GM06990 (cell line): ENCODE measurements around the gene CD81.

Source experiments
- DNase-seq: peaks from one replicate; pipeline ENCODE4 v3.0.0-alpha.2; 2011; ENCODE audit not compliant: insufficient read length; ENCODE audit errors: extremely low read depth
- H3K27me3 ChIP-seq: replicated peaks from 2 replicates; pipeline ENCODE4 v1.6.0; 2011; ENCODE audit warnings: low read length; ENCODE audit not compliant: control insufficient read depth, insufficient read depth
- H3K36me3 ChIP-seq: 2 replicates; pipeline ENCODE4 v1.5.1; 2011; ENCODE audit warnings: low read length; ENCODE audit not compliant: control insufficient read depth, insufficient read depth
- H3K4me3 ChIP-seq: replicated peaks from 2 replicates; pipeline ENCODE4 v1.5.1; 2011; ENCODE audit warnings: low read depth, mild to moderate bottlenecking, control low read depth, low read length
- TF ChIP-seq, protein P1 (sequence below): IDR thresholded peaks from 2 replicates; pipeline ENCODE4 v1.5.1; 2011; ENCODE audit warnings: low read length, control low read depth, mild to moderate bottlenecking, inconsistent platforms; ENCODE audit not compliant: insufficient read depth, poor library complexity, severe bottlenecking

Gene CD81

DNA sequence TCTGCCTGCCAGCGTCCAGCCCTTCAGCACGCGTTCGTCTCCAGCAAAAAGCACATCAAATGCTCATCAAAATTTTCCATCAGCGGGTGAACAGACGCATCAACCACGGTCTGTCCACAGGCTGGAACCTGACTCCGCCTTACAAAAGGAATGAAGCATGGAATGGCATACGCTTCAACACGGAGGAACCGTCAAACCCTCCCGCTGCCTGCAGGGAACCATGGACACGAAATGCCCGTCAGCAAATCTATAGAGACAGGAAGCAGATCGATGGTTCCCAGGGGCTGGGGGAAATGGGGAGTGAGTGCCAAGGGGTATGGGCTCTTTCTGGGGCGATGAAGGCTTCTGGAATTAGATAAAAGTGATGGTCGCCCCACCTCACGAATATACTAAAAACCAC is 39.7 kb downstream of the CD81 start:
- H3K4me3 ChIP-seq: no peak overlapping the region
- DNase-seq: no peak
- no peaks in the 10 kb centered on the region; the same call in 1 of the 2 replicates for H3K27me3 ChIP-seq
- H3K36me3 ChIP-seq: no peaks in the 10 kb centered on the region
- TF ChIP-seq, protein P1, sequence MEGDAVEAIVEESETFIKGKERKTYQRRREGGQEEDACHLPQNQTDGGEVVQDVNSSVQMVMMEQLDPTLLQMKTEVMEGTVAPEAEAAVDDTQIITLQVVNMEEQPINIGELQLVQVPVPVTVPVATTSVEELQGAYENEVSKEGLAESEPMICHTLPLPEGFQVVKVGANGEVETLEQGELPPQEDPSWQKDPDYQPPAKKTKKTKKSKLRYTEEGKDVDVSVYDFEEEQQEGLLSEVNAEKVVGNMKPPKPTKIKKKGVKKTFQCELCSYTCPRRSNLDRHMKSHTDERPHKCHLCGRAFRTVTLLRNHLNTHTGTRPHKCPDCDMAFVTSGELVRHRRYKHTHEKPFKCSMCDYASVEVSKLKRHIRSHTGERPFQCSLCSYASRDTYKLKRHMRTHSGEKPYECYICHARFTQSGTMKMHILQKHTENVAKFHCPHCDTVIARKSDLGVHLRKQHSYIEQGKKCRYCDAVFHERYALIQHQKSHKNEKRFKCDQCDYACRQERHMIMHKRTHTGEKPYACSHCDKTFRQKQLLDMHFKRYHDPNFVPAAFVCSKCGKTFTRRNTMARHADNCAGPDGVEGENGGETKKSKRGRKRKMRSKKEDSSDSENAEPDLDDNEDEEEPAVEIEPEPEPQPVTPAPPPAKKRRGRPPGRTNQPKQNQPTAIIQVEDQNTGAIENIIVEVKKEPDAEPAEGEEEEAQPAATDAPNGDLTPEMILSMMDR: no peak

DNA sequence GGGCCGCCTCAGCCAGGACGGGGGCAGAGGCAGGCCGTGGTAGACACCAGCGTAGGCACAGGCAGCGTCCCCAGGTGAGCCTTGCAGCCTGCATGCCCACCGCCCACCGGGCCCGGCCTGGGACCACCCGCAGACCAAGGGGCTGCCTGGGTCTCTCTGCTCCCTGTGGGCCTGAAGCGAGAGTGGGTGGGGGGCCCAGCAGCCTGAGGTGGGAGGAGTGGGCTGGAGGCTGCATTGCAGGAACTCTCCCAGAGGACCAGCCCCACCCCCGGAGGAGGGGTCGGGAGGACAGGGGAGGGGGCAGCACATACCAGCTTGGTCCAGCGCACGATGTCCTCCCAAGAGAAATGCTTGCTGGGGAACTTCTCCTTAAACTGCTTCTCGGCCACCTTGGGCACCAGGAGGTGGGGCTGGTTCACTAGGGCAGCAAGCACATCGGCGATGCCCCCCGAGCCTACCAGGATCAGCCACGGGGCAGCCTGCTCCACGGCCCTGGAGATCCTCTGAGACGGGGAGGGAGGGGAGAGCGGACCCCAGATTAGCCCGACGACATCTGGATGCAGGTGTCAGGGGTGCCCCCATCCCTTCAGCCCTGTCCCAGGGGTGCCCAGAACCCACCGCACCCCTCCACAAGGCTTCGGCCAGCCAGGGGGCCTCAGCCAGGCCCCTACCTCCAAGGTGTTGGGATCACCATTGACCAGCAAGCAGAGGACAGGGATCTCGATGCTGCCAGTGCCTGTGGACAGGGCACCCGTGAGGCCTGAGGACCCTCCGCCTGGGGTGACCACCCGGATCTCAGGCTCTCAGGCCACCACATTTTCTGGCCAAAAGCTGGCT is 41.0 kb downstream of the CD81 start:
- Histone ChIP-seq H3K36me3 (no peaks in the 10 kb centered on the region), H3K27me3 (no peaks in the 10 kb centered on the region; the same call in 1 of the 2 replicates), H3K4me3 (no peak overlapping the region)
- TF ChIP-seq, protein P1: no peak
- DNase-seq: no peak

DNA sequence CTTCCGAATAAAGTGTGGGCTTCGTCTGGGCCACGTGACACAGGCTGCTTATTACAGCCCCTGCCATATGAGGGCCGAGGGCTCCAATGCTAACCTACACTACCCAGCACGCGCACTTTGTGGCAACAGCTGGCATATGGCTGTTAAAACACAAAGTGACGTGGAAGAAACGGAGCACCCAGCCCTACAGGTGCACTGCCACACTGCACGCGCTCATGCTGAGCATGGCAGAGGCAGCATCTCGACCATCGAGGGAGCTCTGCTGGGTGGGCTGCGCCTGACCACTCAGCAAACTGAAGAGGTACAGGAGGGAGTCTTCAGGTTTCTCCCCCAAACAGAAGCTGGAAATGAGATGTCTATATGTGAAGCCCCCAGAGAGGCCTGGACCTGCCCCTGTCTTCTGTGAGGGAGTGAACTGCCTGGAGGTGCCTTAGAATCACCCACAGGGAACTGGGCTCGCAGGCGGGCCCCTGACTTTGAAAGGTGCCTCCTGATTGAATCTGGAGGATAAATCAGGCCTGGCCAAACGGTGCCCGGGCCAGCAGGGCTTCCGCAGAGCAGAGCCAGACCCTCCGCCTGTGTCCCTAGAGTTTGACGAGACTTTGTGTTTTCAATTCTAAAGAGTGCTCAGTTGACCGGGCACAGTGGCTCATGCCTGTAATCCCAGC is 41.7 kb downstream of the CD81 start:
- Histone ChIP-seq H3K4me3 (no peak overlapping the region), H3K27me3 (no peaks in the 10 kb centered on the region; the same call in 1 of the 2 replicates), H3K36me3 (no peaks in the 10 kb centered on the region)
- TF ChIP-seq, protein P1: no peak
- no peak for DNase-seq

DNA sequence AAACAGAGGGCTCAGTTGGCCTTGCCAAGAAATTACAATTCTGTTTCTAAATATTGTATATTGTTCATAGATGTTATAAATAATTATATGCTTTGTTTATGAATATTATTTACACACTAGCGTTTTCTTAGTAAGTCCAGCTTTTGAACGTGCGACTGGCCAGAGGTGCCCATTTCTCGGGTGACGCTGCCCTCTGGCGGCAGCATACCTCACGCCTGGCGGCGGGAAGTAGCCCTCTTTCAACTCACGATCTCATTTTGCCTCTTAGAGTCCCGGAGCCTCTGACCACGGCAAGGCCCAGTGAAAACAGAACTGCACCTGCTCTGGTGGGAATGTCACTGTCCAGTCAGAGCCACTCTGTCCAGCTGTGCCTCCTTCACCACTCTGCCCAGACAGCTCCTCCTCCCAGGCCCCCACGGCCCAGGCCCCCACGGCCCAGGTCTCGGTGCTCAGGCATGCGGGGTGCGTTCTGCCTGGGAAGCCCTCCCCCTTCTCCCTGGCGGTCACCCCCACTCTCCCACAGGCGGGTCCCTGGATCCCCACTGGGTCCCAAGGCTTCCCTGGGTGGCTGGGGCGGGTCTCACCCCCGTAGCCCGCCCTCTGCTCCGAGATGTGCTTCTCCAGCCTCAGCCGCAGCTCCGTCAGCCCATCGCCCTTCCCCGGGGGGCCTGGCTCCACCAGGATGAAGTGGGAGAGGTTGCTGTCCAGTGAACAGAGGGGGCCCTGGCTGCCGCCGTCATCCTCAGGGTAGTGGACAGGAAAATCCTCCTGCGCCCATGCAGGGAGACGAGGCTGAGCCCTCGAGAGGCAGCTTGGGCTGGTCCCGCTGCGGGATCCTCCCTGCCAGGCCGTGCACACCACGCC is 42.8 kb downstream of the CD81 start:
- H3K4me3 ChIP-seq: no peak overlapping the region
- no peaks in the 10 kb centered on the region for H3K36me3 ChIP-seq
- TF ChIP-seq, protein P1: peak; percentile 82
- no peaks in the 10 kb centered on the region; the same call in 1 of the 2 replicates for H3K27me3 ChIP-seq
- peak; percentile 73 for DNase-seq

DNA sequence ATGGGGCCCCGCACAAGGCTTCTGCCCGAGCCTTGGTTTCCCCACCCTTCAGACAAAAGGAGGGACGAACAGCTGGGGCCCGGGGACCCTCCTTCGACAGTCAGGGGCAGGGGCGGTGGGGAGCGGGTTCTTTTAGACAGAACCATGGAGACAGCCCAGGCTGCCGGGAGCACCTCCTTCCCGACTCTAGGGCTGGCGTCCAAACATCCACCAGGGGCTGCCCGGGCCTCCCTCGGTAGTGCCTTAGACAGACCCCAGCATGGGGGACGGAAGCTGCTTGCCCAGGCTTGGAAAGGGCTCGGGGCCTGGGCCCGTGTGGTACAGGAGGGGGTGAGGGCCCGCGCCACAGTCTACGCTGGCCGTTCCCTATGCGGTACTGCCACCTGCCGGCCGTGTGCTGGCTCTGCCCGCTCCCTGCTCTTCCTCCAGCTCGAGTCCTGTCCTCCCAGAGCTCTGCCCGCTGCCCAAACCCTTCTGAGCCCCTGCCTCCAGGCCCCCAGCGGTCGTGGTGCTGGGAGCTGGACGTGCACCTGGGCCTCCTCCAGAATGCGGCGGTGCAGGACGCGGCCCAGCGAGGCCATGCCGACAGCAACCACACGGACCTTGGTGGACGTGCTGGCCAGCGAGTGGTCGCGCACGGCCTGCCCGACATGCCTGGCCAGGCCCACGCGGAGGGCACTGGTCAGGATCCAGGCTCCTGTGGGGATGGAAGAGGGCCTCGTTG is 43.6 kb downstream of the CD81 start:
- TF ChIP-seq, protein P1: peak; percentile 90
- no peak overlapping the region for H3K4me3 ChIP-seq
- peak; percentile 63 for DNase-seq

More for the DNA sequence above, 43.6 kb downstream of the CD81 start:
- H3K36me3 ChIP-seq: no peaks in the 10 kb centered on the region
- no peaks in the 10 kb centered on the region; the same call in 1 of the 2 replicates for H3K27me3 ChIP-seq
